Karpas-422 (cell line): ENCODE data around the gene PPL. TPM values are rescaled to one million over a fixed set of nuclear protein-coding genes. Genes with fewer than 3 reads are reported as not detected.
"Not testable (repeated sequence)": the region's sequence is repeated elsewhere in the genome, so short reads cannot be mapped to it uniquely, and the experiment has no call there.

ENCODE experiments used
- DNase-seq: peaks from one replicate; pipeline ENCODE4 v3.0.0-alpha.2; 2015
- H2AFZ ChIP-seq: fragments of 200-600 bp; sonication (generic); 2 replicates; pipeline ENCODE4 v1.6.1; 2014; ENCODE audit warnings: antibody characterized with exemption, low read length, mixed read lengths
- H3K27ac ChIP-seq: fragments of 200-600 bp; sonication (generic); 2 replicates; pipeline ENCODE4 v1.5.1; 2014; ENCODE audit warnings: mild to moderate bottlenecking, low read length, moderate library complexity
- H3K27me3 ChIP-seq: fragments of 200-600 bp; sonication (generic); 2 replicates; pipeline ENCODE4 v1.6.1; 2014; ENCODE audit warnings: low read length, mixed read lengths
- H3K36me3 ChIP-seq: fragments of 200-600 bp; sonication (generic); 2 replicates; pipeline ENCODE4 v1.6.1; 2014; ENCODE audit warnings: low read length, mixed read lengths; ENCODE audit not compliant: insufficient read depth
- H3K4me1 ChIP-seq: fragments of 200-600 bp; sonication (generic); 2 replicates; pipeline ENCODE4 v1.6.1; 2014; ENCODE audit warnings: mild to moderate bottlenecking, low read length, mixed read lengths
- H3K4me2 ChIP-seq: fragments of 200-600 bp; sonication (generic); 2 replicates; pipeline ENCODE4 v1.6.1; 2014; ENCODE audit warnings: low read length, low read depth, mild to moderate bottlenecking; ENCODE audit not compliant: poor library complexity, severe bottlenecking
- H3K4me3 ChIP-seq: fragments of 200-600 bp; sonication (generic); 2 replicates; pipeline ENCODE4 v1.5.1; 2014; ENCODE audit warnings: mild to moderate bottlenecking, antibody characterized with exemption, low read length, mixed read lengths
- H3K79me2 ChIP-seq: fragments of 200-600 bp; sonication (generic); 2 replicates; pipeline ENCODE4 v1.6.1; 2014; ENCODE audit warnings: mild to moderate bottlenecking, low read length, mixed read lengths
- H3K9ac ChIP-seq: fragments of 200-600 bp; sonication (generic); 2 replicates; pipeline ENCODE4 v1.6.0; 2014; ENCODE audit warnings: low read length
- H3K9me2 ChIP-seq: fragments of 200-600 bp; sonication (generic), shearing (Covaris generic); replicated peaks from 2 replicates; pipeline ENCODE4 v1.6.0; 2014; ENCODE audit warnings: mild to moderate bottlenecking, low read length, moderate library complexity; ENCODE audit not compliant: insufficient read depth
- H3K9me3 ChIP-seq: fragments of 300-700, 200-600 bp; sonication (generic); 2 replicates; pipeline ENCODE4 v1.6.1; 2014; ENCODE audit warnings: low read length, mixed read lengths
- H4K20me1 ChIP-seq: fragments of 200-600 bp; sonication (generic); 2 replicates; pipeline ENCODE4 v1.6.1; 2014; ENCODE audit warnings: mild to moderate bottlenecking, antibody characterized with exemption, low read length, low read depth; ENCODE audit not compliant: insufficient read depth
- total RNA-seq: library from RNA; depleted of rRNA; stranded (reverse); fragments of >200 nt; shearing (Covaris generic); gene quantifications from 2 replicates; pipeline ENCODE4 v1.2.3, GENCODE V29; 2014; ENCODE audit warnings: low replicate concordance

Gene PPL
- total RNA-seq, 1 experiment from 2014 or later, result not detected

DNA sequence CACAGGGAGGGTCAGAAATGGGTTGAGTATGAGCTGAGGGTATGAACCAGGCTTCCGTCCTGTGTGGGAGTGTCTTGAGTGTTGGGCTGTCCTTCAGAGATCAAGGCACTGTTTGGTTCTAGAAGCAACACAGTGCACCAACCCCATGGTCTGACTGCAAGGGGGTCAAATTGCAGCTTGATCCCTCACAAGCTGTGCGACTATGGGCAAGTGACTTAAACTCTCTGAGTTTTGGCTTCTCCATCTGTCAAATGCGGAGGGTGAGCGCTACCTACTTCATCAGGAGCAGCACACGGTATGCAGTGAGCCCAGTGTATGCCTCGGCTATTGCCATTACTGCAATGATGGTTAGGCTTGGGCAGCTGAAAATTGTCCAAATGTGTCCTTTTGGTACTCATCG is 42.2 kb upstream of the PPL start:
- Histone ChIP-seq H3K27ac (no peak overlapping the region), H3K9ac (no peak overlapping the region), H2AFZ (no peak overlapping the region), H3K4me1 (peaks cover 18% of the 10 kb centered on the region), H3K79me2 (no peaks in the 10 kb centered on the region), H3K4me2 (no peak overlapping the region), H3K4me3 (no peak overlapping the region), H4K20me1 (no peaks in the 10 kb centered on the region), H3K36me3 (no peaks in the 10 kb centered on the region), H3K27me3 (no peaks in the 10 kb centered on the region), H3K9me3 (0 out of 2 replicates have a peak, but pooled peaks cover under 1% of the 10 kb centered on the region), H3K9me2 (no peaks in the 10 kb centered on the region)
- no peak for DNase-seq

DNA sequence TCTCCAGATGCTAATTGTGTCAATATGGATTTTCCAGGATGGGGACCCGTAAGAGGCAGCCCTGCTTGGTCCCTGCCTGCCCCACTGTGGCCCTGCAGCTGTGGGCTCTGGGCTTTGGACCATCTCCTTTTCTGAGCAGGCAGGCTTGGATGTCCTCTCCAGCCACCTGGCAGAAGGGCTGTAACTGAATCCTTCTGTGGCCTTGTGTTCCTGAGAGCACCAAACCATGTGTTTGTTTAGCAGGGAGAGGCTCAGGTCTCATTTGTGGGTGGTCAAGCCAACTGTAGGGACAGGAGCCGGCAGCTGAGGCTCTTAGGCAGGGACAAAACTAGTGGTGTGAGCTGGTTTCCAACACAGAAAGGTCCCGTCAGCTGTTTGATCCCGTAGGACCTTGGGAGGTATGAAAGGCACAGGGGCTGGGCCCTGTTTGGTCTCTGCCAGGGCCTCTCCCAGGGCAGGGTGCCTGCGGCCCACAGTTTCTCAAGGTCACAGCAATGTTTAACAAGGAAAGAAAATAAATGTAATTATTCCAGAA is 39.7 kb upstream of the PPL start:
- DNase-seq, result peak; percentile 15
- Histone ChIP-seq H3K9me2 (no peaks in the 10 kb centered on the region), H3K4me1 (peaks cover 18% of the 10 kb centered on the region), H3K27me3 (no peaks in the 10 kb centered on the region), H3K4me2 (peak overlapping the region; percentile 44), H3K9ac (peak overlapping the region; percentile 29; the same call in 1 of the 2 replicates), H2AFZ (peak overlapping the region; percentile 74), H3K27ac (peak overlapping the region; percentile 61), H3K9me3 (no peaks in the 10 kb centered on the region), H3K4me3 (no peak overlapping the region), H3K79me2 (no peaks in the 10 kb centered on the region), H3K36me3 (no peaks in the 10 kb centered on the region), H4K20me1 (no peaks in the 10 kb centered on the region)

DNA sequence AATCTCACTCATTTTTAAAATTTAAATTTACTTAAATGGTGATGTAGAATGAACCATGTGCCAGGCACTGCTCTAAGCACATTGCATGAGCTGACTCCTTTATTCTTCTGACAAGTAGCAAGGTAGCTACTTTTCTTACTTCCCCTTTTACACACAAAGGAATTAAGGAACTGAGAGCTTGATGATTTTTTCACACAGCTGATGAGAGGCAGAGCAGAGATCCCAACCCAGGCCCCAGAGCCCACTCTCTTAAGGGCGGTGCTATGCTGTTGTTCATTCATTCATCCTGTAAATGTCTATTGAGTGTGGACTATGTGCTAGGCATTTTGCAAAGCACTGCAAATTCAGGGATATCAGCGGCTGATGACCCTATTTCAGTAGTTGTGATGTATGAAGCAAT is 39.1 kb upstream of the PPL start:
- Histone ChIP-seq H3K36me3 (no peaks in the 10 kb centered on the region), H3K27ac (peak overlapping the region; percentile 61), H3K79me2 (no peaks in the 10 kb centered on the region), H3K4me2 (peak overlapping the region; percentile 44), H3K4me3 (no peak overlapping the region), H3K9me2 (no peaks in the 10 kb centered on the region), H3K9me3 (no peaks in the 10 kb centered on the region), H4K20me1 (no peaks in the 10 kb centered on the region), H3K27me3 (no peaks in the 10 kb centered on the region), H2AFZ (peak overlapping the region; percentile 74), H3K4me1 (peaks cover 18% of the 10 kb centered on the region), H3K9ac (peak overlapping the region; percentile 29; the same call in 1 of the 2 replicates)
- peak; percentile 89 for DNase-seq

DNA sequence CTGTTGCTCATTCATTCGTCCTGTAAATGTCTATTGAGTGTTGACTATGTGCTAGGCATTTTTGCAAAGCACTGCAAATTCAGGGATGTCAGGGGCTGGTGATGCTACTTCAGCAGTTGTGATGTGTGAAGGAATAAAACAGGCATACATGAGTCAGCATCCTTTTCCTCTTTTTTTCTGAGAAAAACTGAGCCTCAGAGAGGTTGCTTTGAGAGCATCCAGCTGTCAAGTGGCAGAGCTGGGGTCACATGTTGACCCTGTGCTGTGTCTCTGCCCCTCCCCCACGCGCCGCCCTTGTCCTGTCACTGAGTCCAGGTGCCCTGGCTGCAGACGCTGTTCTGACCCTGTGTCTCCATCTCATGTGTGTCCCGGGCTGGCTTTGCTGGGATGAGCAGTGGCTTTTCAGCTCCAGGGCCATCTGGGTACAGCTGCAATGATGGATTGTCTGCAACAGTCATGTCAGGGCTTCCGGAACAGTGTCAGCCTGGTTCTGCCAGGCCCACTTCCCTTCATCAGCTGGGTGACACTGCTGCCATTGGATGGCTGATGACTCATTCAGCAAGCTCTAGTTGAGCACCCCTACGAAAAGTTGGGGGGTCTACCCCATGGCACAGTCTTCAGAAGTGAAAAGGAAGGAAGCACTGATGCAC is 36.1 kb upstream of the PPL start:
- H3K79me2 ChIP-seq, result no peaks in the 10 kb centered on the region
- H4K20me1 ChIP-seq, result no peaks in the 10 kb centered on the region
- peaks cover 32% of the 10 kb centered on the region for H3K4me1 ChIP-seq
- no peaks in the 10 kb centered on the region for H3K27me3 ChIP-seq
- H3K4me3 ChIP-seq, result no peak overlapping the region
- no peak overlapping the region for H3K4me2 ChIP-seq
- no peak overlapping the region for H3K9ac ChIP-seq
- H3K27ac ChIP-seq, result no peak overlapping the region
- no peak overlapping the region for H2AFZ ChIP-seq
- H3K36me3 ChIP-seq, result no peaks in the 10 kb centered on the region
- H3K9me2 ChIP-seq, result no peaks in the 10 kb centered on the region
- DNase-seq, result no peak
- no peaks in the 10 kb centered on the region for H3K9me3 ChIP-seq

DNA sequence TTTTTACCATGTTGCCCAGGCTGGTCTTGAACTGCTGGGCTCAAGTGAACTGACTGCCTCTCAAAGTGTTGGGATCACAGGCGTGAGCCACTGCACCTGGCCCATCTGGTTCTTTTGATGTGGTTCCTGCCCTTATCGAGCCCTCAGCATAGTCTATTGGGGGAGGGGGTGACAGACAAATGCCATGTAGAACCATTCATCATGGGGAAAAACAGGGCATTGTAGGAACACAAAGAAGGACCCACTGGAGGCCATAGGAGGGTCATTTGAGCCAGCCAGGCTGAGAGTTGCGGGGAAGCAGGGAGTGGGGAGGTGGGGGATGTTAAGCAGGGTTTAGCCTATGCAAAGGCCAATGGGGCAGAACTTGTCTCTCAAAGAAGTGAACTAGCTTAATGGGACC is 33.1 kb upstream of the PPL start:
- Histone ChIP-seq H2AFZ (no peak overlapping the region), H3K9me2 (no peaks in the 10 kb centered on the region), H3K9ac (no peak overlapping the region), H3K79me2 (no peaks in the 10 kb centered on the region), H3K4me1 (peaks cover 19% of the 10 kb centered on the region), H3K27ac (no peak overlapping the region), H3K36me3 (no peaks in the 10 kb centered on the region), H3K4me2 (no peak overlapping the region), H3K4me3 (no peak overlapping the region), H3K27me3 (no peaks in the 10 kb centered on the region), H4K20me1 (no peaks in the 10 kb centered on the region), H3K9me3 (no peaks in the 10 kb centered on the region)
- DNase-seq, result no peak

DNA sequence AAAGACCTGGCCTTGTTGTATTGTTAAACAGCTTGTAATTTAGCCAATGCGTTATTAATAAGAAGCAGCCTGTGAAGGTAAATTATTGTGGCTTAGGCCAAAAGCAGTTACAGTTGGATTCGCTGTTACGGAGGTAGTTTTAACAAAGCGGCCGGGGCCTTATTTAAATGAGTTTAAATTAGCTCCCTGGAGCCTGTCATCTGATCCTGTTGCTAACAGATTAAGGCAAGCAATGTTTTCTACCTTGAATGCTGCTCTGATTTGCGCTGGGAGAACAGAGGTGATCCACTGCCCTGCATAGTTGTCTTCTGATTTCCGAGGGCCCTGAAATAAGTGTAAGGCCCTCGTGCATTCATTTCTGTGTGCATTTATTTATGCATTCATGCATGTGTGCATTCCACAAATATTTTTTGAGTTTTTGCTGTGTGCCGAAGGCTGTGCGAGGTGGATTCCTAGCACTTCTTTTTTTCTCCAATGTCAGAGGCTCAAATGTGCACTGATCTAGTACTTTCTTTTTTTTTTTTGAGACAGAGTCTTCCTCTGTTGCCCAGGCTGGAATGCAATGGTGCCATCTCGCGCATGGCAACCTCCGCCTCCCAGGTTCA is 32.0 kb upstream of the PPL start:
- DNase-seq, result peak; percentile 74
- Histone ChIP-seq H3K9me3 (no peaks in the 10 kb centered on the region), H3K79me2 (no peaks in the 10 kb centered on the region), H3K27ac (no peak overlapping the region), H3K36me3 (no peaks in the 10 kb centered on the region), H3K4me3 (peak overlapping the region; percentile 47; the same call in 1 of the 2 replicates), H3K27me3 (no peaks in the 10 kb centered on the region), H3K9me2 (no peaks in the 10 kb centered on the region), H3K9ac (peak overlapping the region; percentile 48), H3K4me1 (peaks cover 19% of the 10 kb centered on the region), H4K20me1 (no peaks in the 10 kb centered on the region), H2AFZ (peak overlapping the region; percentile 46; the same call in 1 of the 2 replicates), H3K4me2 (peak overlapping the region; percentile 70)

DNA sequence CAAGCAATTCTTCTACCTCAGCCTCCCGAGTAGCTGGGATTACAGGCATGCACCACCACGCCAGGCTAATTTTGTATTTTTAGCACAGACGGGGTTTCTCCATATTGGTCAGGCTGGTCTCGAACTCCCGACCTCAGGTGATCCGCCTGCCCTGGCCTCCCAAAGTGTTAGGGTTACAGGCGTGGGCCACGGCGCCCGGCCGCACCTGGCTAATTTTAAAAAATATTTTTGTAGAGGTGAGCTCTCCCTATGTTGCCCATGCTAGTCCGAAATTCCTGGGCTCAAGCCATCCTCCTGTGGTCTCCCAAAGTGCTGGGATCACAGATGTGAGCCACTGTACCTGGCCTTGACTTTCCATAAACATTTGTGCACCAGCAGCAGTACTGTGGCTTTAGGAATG is 31.3 kb upstream of the PPL start:
- H3K27me3 ChIP-seq, H3K79me2 ChIP-seq, H4K20me1 ChIP-seq, H3K27ac ChIP-seq, H3K9me3 ChIP-seq, DNase-seq, H3K36me3 ChIP-seq, H3K9me2 ChIP-seq: not testable (repeated sequence)
- Histone ChIP-seq H2AFZ (peak overlapping the region; percentile 46; the same call in 1 of the 2 replicates), H3K9ac (peak overlapping the region; percentile 48), H3K4me3 (peak overlapping the region; percentile 47; the same call in 1 of the 2 replicates), H3K4me1 (peaks cover 19% of the 10 kb centered on the region), H3K4me2 (peak overlapping the region; percentile 70)

DNA sequence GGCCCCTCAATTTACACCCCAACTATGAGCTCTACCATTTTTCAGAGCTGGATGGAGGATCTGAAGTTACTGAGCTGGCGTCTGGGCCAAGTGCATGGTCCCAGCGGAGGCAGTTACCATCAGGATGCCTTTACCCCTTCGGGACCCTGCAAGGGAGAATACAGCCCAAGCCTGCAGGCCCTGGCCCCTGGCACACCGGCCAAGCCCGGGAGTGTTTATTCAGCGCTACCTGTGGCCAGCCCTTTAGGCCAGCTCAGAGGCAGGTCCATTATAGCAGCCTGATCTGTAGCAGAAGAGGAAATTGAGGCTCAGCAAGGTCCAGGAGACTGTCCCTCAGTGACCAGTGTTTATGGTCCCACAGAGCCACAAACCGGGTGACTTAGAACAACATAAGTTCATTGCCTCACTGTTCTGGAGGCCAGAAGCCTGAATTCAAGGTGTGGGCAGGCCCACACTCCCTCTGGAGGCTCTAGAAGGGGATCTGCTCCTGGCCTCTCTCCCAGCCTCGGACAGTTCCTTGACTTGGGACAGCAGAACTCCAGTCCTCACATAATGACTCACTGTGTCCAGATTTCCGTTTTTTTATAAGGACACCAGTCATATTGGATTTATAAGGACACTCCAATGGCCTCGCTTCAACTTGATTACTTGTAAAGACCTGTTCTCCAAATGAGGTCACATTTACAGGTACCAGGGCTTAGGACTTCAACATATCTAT is 29.9 kb upstream of the PPL start:
- DNase-seq, result no peak
- peaks cover 19% of the 10 kb centered on the region for H3K4me1 ChIP-seq
- no peak overlapping the region for H3K9ac ChIP-seq
- no peaks in the 10 kb centered on the region for H3K9me2 ChIP-seq
- no peaks in the 10 kb centered on the region for H3K79me2 ChIP-seq
- H3K36me3 ChIP-seq, result no peaks in the 10 kb centered on the region
- no peak overlapping the region for H3K4me2 ChIP-seq
- no peak overlapping the region for H3K27ac ChIP-seq
- no peaks in the 10 kb centered on the region for H3K27me3 ChIP-seq
- no peaks in the 10 kb centered on the region for H3K9me3 ChIP-seq
- no peaks in the 10 kb centered on the region for H4K20me1 ChIP-seq
- no peak overlapping the region for H3K4me3 ChIP-seq
- no peak overlapping the region; the same call in 1 of the 2 replicates for H2AFZ ChIP-seq
